Esophagus muscularis mucosa (tissue), 4 donors: ENCODE data around the gene LPAR2. TPM values are rescaled to one million over a fixed set of nuclear protein-coding genes. Genes with fewer than 3 reads are reported as not detected.

ENCODE experiments used
- DNase-seq: peaks from one replicate; pipeline ENCODE4 v3.0.0-alpha.2; 2017; ENCODE audit errors: extremely low spot score
- H3K27ac ChIP-seq, 4 donors: fragments of 200-600 bp; sonication (generic); replicated peaks in 1 of 4; 1 replicate in 3 of 4; 2 replicates in 1 of 4; pipeline ENCODE4 v1.5.1; 2016 to 2019; ENCODE audit warnings: mild to moderate bottlenecking in 1 of 4
- H3K27me3 ChIP-seq, 4 donors: fragments of 200-600 bp; sonication (generic); one replicate each; pipeline versions ENCODE4 v1.5.1 to v1.6.0; 2016 to 2019
- H3K36me3 ChIP-seq, 4 donors: fragments of 200-600 bp; sonication (generic); one replicate each; pipeline ENCODE4 v1.5.1; 2016 to 2019
- H3K4me1 ChIP-seq, 4 donors: fragments of 200-600 bp; sonication (generic); one replicate each; pipeline ENCODE4 v1.5.1; 2016 to 2019
- H3K4me3 ChIP-seq, 4 donors: fragments of 200-600 bp; sonication (generic); 1 replicate in 2 of 4; 2 replicates in 2 of 4; pipeline ENCODE4 v1.5.1; 2016 to 2019; ENCODE audit warnings: mild to moderate bottlenecking in 4 of 4, moderate library complexity in 1 of 4
- H3K9me3 ChIP-seq, 4 donors: fragments of 200-600 bp; sonication (generic); 1 replicate in 3 of 4; 2 replicates in 1 of 4; pipeline ENCODE4 v1.5.1; 2016 to 2019
- CTCF ChIP-seq, 3 experiments: fragments of 200-600 bp in 2 of 3; fragments of 450-650 bp in 1 of 3; sonication (generic) in 2 of 3; IDR thresholded peaks; one replicate each; pipeline ENCODE4 v1.5.1; 2017 to 2019; ENCODE audit warnings: antibody characterized with exemption in 3 of 3, mild to moderate bottlenecking in 2 of 3, moderate library complexity in 1 of 3
- EP300 ChIP-seq: sonication (generic); formaldehyde crosslinking; IDR thresholded peaks from one replicate; pipeline ENCODE4 v1.6.1; 2017; ENCODE audit warnings: antibody characterized with exemption
- POLR2A ChIP-seq: fragments of 450-650 bp; IDR thresholded peaks from one replicate; pipeline ENCODE4 v1.6.1; 2017; ENCODE audit warnings: antibody characterized with exemption, moderate library complexity, mild to moderate bottlenecking, low read depth
- POLR2AphosphoS5 ChIP-seq, 2 donors: sonication (generic); formaldehyde crosslinking; IDR thresholded peaks; one replicate each; pipeline ENCODE4 v1.6.1; 2017; ENCODE audit warnings: antibody characterized with exemption in 2 of 2
- WGBS: methylation state at CpG from one replicate; pipeline ENCODE4 v1.1.5; 2018; 5-methylcytosine and 5-hydroxymethylcytosine counted together
- intact Hi-C: fragments of 100-400 bp; cut with DNase I; formaldehyde crosslinking; loops from one replicate; pipeline ENCODE4 v1.15.1; 2023
- total RNA-seq, 4 donors: library from RNA; depleted of rRNA; stranded (reverse); fragments of >200 nt; gene quantifications; one replicate each; pipeline versions ENCODE4 v1.1.0 to v1.2.1, GENCODE V29; 2016

LPAR2 gene
- total RNA-seq, 4 donors from 2014 or later, result 0.69 to 2.7 (median 1.0) TPM

- TF ChIP-seq CTCF (IDR thresholded peaks at IDR 0.05) (no peak), POLR2AphosphoS5 (IDR thresholded peaks at IDR 0.05) (no peak), POLR2A (no peak), EP300 (no peak)
- no peaks in the 10 kb centered on the region for H3K27me3 ChIP-seq
- H3K9me3 ChIP-seq, result no peaks in the 10 kb centered on the region
- H3K36me3 ChIP-seq, result peaks cover 76 to 100% (median 97%) of the 10 kb centered on the region in 4 donors
- no peak overlapping the region for H3K4me3 ChIP-seq
- 92% methylated on average over 9 of the region's 9 CpGs for WGBS
- no peaks in the 10 kb centered on the region for H3K4me1 ChIP-seq
- H3K27ac ChIP-seq, result no peak overlapping the region
- no peak for DNase-seq
- intact Hi-C loops, result no loop called here
Measured at GRCh38 chr19:19650331-19650730, 22.3 kb upstream of the LPAR2 start.

- H3K4me3 ChIP-seq, result no peak overlapping the region
- no peaks in the 10 kb centered on the region for H3K9me3 ChIP-seq
- DNase-seq, result no peak
- 87% methylated on average over 14 of the region's 22 CpGs for WGBS
- intact Hi-C loops, result no loop called here
- TF ChIP-seq POLR2A (no peak), EP300 (no peak), POLR2AphosphoS5 (IDR thresholded peaks at IDR 0.05) (no peak), CTCF (IDR thresholded peaks at IDR 0.05) (no peak)
- H3K36me3 ChIP-seq, result peaks cover 73 to 100% (median 97%) of the 10 kb centered on the region in 4 donors
- no peak overlapping the region for H3K27ac ChIP-seq
- H3K27me3 ChIP-seq, result no peaks in the 10 kb centered on the region
- no peaks in the 10 kb centered on the region for H3K4me1 ChIP-seq
Measured at GRCh38 chr19:19649580-19649995, 21.6 kb upstream of the LPAR2 start.

- no peak for TF ChIP-seq EP300
- Histone ChIP-seq H3K36me3 (peaks cover 69 to 100% (median 95%) of the 10 kb centered on the region in 4 donors), H3K27ac (no peak overlapping the region), H3K4me1 (peaks cover 0 to 2% (median under 1%) of the 10 kb centered on the region in 4 donors), H3K4me3 (no peak overlapping the region), H3K9me3 (no peaks in the 10 kb centered on the region), H3K27me3 (no peaks in the 10 kb centered on the region)
- 89% methylated on average over 6 of the region's 6 CpGs for WGBS
- intact Hi-C loops, result no loop called here
- DNase-seq, result no peak
Measured at GRCh38 chr19:19649155-19649554, 21.1 kb upstream of the LPAR2 start.

DNA sequence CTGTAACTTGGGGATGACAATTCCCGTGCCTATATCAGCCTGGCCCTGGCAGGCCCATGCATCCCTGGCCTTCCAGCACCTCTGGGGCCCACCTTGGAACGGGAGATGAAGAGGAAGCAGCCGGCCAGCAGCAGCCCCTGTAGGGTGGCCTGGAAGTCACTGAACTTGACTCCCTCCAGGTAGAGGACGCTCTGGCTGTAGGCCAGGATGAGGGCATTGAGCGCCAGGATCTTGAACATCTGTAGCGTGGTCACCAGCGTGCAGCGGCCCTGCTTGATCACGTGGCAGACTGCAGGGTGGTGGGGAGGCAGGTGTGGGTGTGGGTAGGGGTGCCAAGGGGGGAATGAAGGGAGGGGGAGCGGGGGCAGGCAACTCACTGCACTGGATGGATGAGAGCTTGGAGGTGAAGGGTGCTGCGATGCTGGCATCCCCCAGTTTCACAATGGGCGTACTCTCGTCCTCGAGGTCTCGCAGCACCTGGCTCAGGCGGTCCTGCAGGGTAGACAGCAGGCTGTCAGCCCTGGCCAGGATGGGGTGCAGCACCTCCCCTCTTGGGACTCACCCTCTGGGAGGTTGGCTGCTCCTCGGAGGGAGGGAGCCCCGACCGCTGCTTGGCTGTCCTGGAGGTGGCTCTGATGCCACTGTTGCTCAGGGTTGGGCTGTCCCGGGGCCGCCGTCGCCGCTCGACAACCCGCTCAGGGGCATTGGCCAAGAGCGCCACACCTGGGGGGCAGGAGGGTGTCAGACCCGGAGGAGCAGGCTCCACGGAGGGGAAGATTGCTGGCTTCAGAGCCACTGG lies 19.2 kb upstream of the LPAR2 start:
- Histone ChIP-seq H3K9me3 (no peaks in the 10 kb centered on the region), H3K4me3 (no peak overlapping the region), H3K4me1 (peaks cover 15 to 20% (median 17%) of the 10 kb centered on the region in 4 donors), H3K36me3 (peaks cover 51 to 80% (median 76%) of the 10 kb centered on the region in 4 donors), H3K27ac (no peak overlapping the region), H3K27me3 (no peaks in the 10 kb centered on the region)
- 87% methylated on average over 22 of the region's 29 CpGs for WGBS
- DNase-seq, result no peak
- intact Hi-C loops, result no loop called here
- TF ChIP-seq EP300, result no peak
- no peak for TF ChIP-seq POLR2AphosphoS5 (IDR thresholded peaks at IDR 0.05)
- TF ChIP-seq CTCF (IDR thresholded peaks at IDR 0.05), result no peak
- no peak for TF ChIP-seq POLR2A

DNA sequence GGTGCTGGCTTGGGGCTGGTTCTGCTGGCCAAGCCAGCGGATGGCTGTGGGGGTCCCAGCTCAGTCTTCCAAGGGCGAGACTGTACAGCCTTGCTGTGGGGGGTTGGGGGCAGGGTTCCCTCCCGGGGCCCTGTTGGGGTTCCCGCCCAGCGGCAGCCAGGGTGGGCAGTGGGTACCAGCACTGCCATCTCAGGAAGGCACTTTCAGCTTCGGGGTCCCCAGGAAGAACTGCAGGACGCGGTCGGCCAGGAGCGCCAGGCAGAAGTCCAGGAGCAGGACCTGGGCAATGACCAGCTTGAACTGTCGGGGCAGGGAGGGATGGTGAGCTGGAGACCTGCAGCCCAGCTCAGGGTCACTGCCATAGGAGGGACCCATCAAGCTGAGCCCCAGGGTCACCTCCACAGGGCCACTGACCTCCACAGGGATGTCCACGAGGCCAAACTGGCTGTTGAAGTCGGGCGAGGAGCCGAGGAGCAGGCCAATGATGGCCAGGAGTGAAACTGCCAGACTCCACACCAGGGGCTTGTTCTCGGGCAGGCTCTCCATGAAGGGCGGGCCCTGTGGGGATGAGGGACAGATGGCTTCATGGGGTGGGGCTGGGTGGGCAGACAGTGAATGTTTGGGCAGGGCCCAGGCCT lies 17.3 kb upstream of the LPAR2 start:
- WGBS, result 90% methylated on average over 12 of the region's 17 CpGs
- TF ChIP-seq POLR2A (no peak), POLR2AphosphoS5 (IDR thresholded peaks at IDR 0.05) (no peak), EP300 (no peak), CTCF (IDR thresholded peaks at IDR 0.05) (no peak)
- Histone ChIP-seq H3K36me3 (peaks cover 38 to 62% (median 57%) of the 10 kb centered on the region in 4 donors), H3K27me3 (no peaks in the 10 kb centered on the region), H3K4me3 (no peak overlapping the region), H3K9me3 (no peaks in the 10 kb centered on the region), H3K27ac (no peak overlapping the region), H3K4me1 (peaks cover 15 to 20% (median 17%) of the 10 kb centered on the region in 4 donors)
- no peak for DNase-seq
- intact Hi-C loops, result no loop called here
